ENCODE results near the gene C1S. TPM values are rescaled to one million over a fixed set of nuclear protein-coding genes. Genes with fewer than 3 reads are reported as not detected.
A peak's percentile ranks its signal among the peaks of the same experiment; 100 is the strongest.

The C1S gene
- total and polyA plus RNA-seq, 2 donors (not counting 3 experiments of a cell fraction or from before 2014, with no cell fraction given) = 0.32 to 0.38 TPM

DNA sequence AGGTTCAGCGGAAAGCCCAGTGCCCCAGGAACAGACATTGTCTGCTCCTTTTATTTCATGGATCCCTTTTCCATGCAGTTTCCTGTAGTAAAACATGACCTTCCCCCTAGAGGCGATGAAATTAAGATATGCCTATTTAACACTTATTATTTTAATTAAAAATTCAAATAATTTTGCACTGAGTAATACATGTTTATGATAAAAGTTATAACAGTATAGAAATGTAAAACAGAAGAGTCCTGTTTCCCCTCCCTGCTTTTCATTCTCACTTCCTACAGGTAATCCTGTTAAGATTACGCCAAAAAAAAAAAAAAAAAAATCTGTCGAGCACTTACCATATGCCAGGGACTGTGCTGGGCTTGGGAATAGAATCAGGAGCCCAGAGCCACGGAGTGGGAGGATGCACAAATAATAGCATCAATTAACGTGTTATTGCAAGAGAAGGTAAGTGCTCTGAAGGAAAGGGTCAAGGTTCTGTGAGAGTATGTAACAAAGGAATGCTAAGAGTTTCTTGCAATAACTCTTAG lies 41.4 kb upstream of the C1S start:
- POLR2A ChIA-PET = interaction anchor here (1.0 kb wide), 1 partner anchor 75 kb away, joined by 3 read pairs; the partner anchor contains the start of genes C12orf57 and RNU7-1
- Histone ChIP-seq H3K4me3 (replicated peaks in 1 of 3; ENCODE audit: insufficient read depth in 1 of 3, low read depth in 1 of 3, low read length in 3 of 3) (peak overlapping the region; percentile 79 to 98 (median 97)), H3K4me2 (ENCODE audit: insufficient read depth, low read length) (peak overlapping the region; percentile 92), H3K79me2 (ENCODE audit: control insufficient read depth, insufficient read depth, low read length) (no peaks in the 10 kb centered on the region), H3K9ac (replicated peaks; ENCODE audit: extremely low read depth, insufficient read depth, low read length) (peak overlapping the region; percentile 74), H3K9me1 (replicated peaks; ENCODE audit: control insufficient read depth, extremely low read depth, insufficient read depth, low read length) (no peaks in the 10 kb centered on the region), H2AFZ (ENCODE audit: low read depth, low read length) (peak overlapping the region; percentile 100), H3K4me1 (ENCODE audit: control insufficient read depth, extremely low read depth, insufficient read depth, low read length) (peaks cover 10% of the 10 kb centered on the region), H3K9me3 (replicated peaks; ENCODE audit: control insufficient read depth, insufficient read depth, low read length) (no peaks in the 10 kb centered on the region), H3K27ac (ENCODE audit: insufficient read depth, low read depth, low read length) (peak overlapping the region; percentile 21), H3K27me3 (ENCODE audit: control insufficient read depth in 2 of 2, insufficient read depth in 2 of 2, low read length in 2 of 2) (no peaks in the 10 kb centered on the region), H4K20me1 (replicated peaks; ENCODE audit: control insufficient read depth, extremely low read depth, insufficient read depth, low read length) (no peaks in the 10 kb centered on the region), H3K36me3 (ENCODE audit: control insufficient read depth in 2 of 2, extremely low read depth in 1 of 2, insufficient read depth in 2 of 2, low read length in 2 of 2) (no peaks in the 10 kb centered on the region)
- DNase-seq (ENCODE audit: low read depth, low spot score) (no peak), FAIRE-seq (peak; percentile 4)
- TF ChIP-seq GATA2 (IDR thresholded peaks at IDR 0.05; ENCODE audit: insufficient read depth, insufficient read length, low read depth, low read length) = no peak
- TF ChIP-seq, protein P1, sequence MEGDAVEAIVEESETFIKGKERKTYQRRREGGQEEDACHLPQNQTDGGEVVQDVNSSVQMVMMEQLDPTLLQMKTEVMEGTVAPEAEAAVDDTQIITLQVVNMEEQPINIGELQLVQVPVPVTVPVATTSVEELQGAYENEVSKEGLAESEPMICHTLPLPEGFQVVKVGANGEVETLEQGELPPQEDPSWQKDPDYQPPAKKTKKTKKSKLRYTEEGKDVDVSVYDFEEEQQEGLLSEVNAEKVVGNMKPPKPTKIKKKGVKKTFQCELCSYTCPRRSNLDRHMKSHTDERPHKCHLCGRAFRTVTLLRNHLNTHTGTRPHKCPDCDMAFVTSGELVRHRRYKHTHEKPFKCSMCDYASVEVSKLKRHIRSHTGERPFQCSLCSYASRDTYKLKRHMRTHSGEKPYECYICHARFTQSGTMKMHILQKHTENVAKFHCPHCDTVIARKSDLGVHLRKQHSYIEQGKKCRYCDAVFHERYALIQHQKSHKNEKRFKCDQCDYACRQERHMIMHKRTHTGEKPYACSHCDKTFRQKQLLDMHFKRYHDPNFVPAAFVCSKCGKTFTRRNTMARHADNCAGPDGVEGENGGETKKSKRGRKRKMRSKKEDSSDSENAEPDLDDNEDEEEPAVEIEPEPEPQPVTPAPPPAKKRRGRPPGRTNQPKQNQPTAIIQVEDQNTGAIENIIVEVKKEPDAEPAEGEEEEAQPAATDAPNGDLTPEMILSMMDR (IDR thresholded peaks at IDR 0.05; ENCODE audit: extremely low read depth in 1 of 2, insufficient read depth in 1 of 2, low read depth in 1 of 2, low read length in 2 of 2) = no peak
- TF ChIP-seq MYC (IDR thresholded peaks at IDR 0.05; ENCODE audit: low read depth, low read length) = no peak
- TF ChIP-seq FOS (IDR thresholded peaks at IDR 0.05; ENCODE audit: borderline replicate concordance, insufficient read depth, low read length) = no peak
- TF ChIP-seq JUN (IDR thresholded peaks at IDR 0.05; ENCODE audit: borderline replicate concordance, insufficient read depth, insufficient read length, low read depth) = no peak
- TF ChIP-seq, protein P2, sequence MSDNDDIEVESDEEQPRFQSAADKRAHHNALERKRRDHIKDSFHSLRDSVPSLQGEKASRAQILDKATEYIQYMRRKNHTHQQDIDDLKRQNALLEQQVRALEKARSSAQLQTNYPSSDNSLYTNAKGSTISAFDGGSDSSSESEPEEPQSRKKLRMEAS (IDR thresholded peaks at IDR 0.05; ENCODE audit: insufficient read depth, insufficient read length) = no peak
- no peak for TF ChIP-seq POLR2AphosphoS5 (IDR thresholded peaks at IDR 0.05; ENCODE audit: insufficient read depth, low read depth, low read length)
- no peak for TF ChIP-seq POLR2A (IDR thresholded peaks at IDR 0.05; ENCODE audit: low read depth, low read length)
- TF ChIP-seq EZH2 (IDR thresholded peaks at IDR 0.05; ENCODE audit: borderline replicate concordance, low read depth, low read length, severe bottlenecking) = no peak
- BruUV-seq (replicated peaks) = no TSS peak
- dilution Hi-C loops (cut with MboI; ENCODE audit: extremely low pct_ligation_motif_present, low sequenced_read_pairs) (no loop called here), intact Hi-C loops (cut with micrococcal nuclease) (loop anchor here (2.0 kb wide), 4 partner anchors 24 to 170 kb away; partner anchors contain the start of genes C12orf57, C1RL and PEX5)
- CTCF ChIA-PET = interaction anchor here (0.9 to 1.2 kb wide), 6 partner anchors 8 to 94 kb away, joined by 3 to 6 read pairs (median 3); no protein-coding TSS in a partner anchor

Data from endothelial cell of umbilical vein (primary cell).